ENCODE results near the gene TRPC4AP. TPM values are rescaled to one million over a fixed set of nuclear protein-coding genes. Genes with fewer than 3 reads are reported as not detected.
"Not testable (repeated sequence)": the region's sequence is repeated elsewhere in the genome, so short reads cannot be mapped to it uniquely, and the experiment has no call there.

Gene TRPC4AP
- total RNA-seq, 1 donor, result 91.7 TPM

GRCh38 chr20:35087791-35088190 is 4.8 kb downstream of the TRPC4AP start:
- no peak for DNase-seq (ENCODE audit: low read depth)
- TF ChIP-seq CTCF (IDR thresholded peaks at IDR 0.05; ENCODE audit: insufficient read depth, low read length), result no peak
- no peak overlapping the region for H3K4me3 ChIP-seq (ENCODE audit: low read depth, low read length)

- no peak for DNase-seq (ENCODE audit: low read depth)
- no peak for TF ChIP-seq CTCF (IDR thresholded peaks at IDR 0.05; ENCODE audit: insufficient read depth, low read length)
- no peak overlapping the region for H3K4me3 ChIP-seq (ENCODE audit: low read depth, low read length)
Observed at GRCh38 chr20:35087355-35087754, 5.3 kb downstream of the TRPC4AP start.

GRCh38 chr20:35085477-35086225 is 7.0 kb downstream of the TRPC4AP start:
- TF ChIP-seq CTCF (IDR thresholded peaks at IDR 0.05; ENCODE audit: insufficient read depth, low read length), result no peak
- no peak for DNase-seq (ENCODE audit: low read depth)
- H3K4me3 ChIP-seq (ENCODE audit: low read depth, low read length), result no peak overlapping the region

GRCh38 chr20:35084998-35085397 is 7.6 kb downstream of the TRPC4AP start:
- no peak overlapping the region for H3K4me3 ChIP-seq (ENCODE audit: low read depth, low read length)
- no peak for DNase-seq (ENCODE audit: low read depth)
- no peak for TF ChIP-seq CTCF (IDR thresholded peaks at IDR 0.05; ENCODE audit: insufficient read depth, low read length)

- H3K4me3 ChIP-seq (ENCODE audit: low read depth, low read length); DNase-seq (ENCODE audit: low read depth): not testable (repeated sequence)
Observed at GRCh38 chr20:35080348-35080642, 12.3 kb downstream of the TRPC4AP start.

GRCh38 chr20:35079472-35080347 is 12.9 kb downstream of the TRPC4AP start:
- no peak overlapping the region for H3K4me3 ChIP-seq (ENCODE audit: low read depth, low read length)
- TF ChIP-seq CTCF (IDR thresholded peaks at IDR 0.05; ENCODE audit: insufficient read depth, low read length), result no peak
- no peak for DNase-seq (ENCODE audit: low read depth)

- no peak for DNase-seq (ENCODE audit: low read depth)
- no peak for TF ChIP-seq CTCF (IDR thresholded peaks at IDR 0.05; ENCODE audit: insufficient read depth, low read length)
- no peak overlapping the region for H3K4me3 ChIP-seq (ENCODE audit: low read depth, low read length)
Observed at GRCh38 chr20:35077872-35078271, 14.7 kb downstream of the TRPC4AP start.

All from fibroblast of the aortic adventitia (primary cell).